Lung (tissue), 12 donors: ENCODE measurements around the gene IGSF11. TPM values are rescaled to one million over a fixed set of nuclear protein-coding genes. Genes with fewer than 3 reads are reported as not detected.

Source experiments
- ATAC-seq: fragments of 200-7000 bp; cut with Tn5 transposase; one replicate; pipeline ENCODE4 v1.9.1; 2020; ENCODE audit warnings: moderate number of reproducible peaks; ENCODE audit not compliant: insufficient read depth, low FRiP score
- DNase-seq, 3 donors: peaks; one replicate each; pipeline ENCODE4 v3.0.0-alpha.2; 2013 to 2017
- H3K27ac ChIP-seq, 2 donors: one replicate each; pipeline ENCODE4 v1.5.1; 2013; ENCODE audit warnings: mild to moderate bottlenecking in 2 of 2, moderate library complexity in 2 of 2, control low read depth in 1 of 2, inconsistent platforms in 1 of 2, low read depth in 1 of 2, low read length in 1 of 2
- H3K27me3 ChIP-seq, 3 donors: one replicate each; pipeline ENCODE4 v1.5.1; 2013; ENCODE audit warnings: low read length in 2 of 3; ENCODE audit not compliant: control insufficient read depth in 3 of 3, insufficient read depth in 3 of 3
- H3K36me3 ChIP-seq, 4 donors: one replicate each; pipeline ENCODE4 v1.5.1; 2013; ENCODE audit warnings: low read length in 4 of 4, mild to moderate bottlenecking in 1 of 4, moderate library complexity in 1 of 4; ENCODE audit not compliant: control insufficient read depth in 4 of 4, insufficient read depth in 4 of 4
- H3K4me1 ChIP-seq, 5 donors: one replicate each; pipeline ENCODE4 v1.5.1; 2013; ENCODE audit warnings: low read length in 5 of 5, mild to moderate bottlenecking in 2 of 5, moderate library complexity in 1 of 5; ENCODE audit not compliant: control insufficient read depth in 5 of 5, insufficient read depth in 5 of 5
- H3K4me3 ChIP-seq: one replicate; pipeline ENCODE4 v1.5.1; 2013; ENCODE audit warnings: mild to moderate bottlenecking, control low read depth, moderate library complexity
- H3K9ac ChIP-seq, 2 donors: one replicate each; pipeline ENCODE4 v1.5.1; 2013; ENCODE audit warnings: low read length in 2 of 2, control low read depth in 1 of 2; ENCODE audit not compliant: insufficient read depth in 1 of 2
- H3K9me3 ChIP-seq, 4 donors: one replicate each; pipeline ENCODE4 v1.5.1; 2013; ENCODE audit warnings: low read length in 3 of 4, mild to moderate bottlenecking in 1 of 4, moderate library complexity in 1 of 4; ENCODE audit not compliant: control insufficient read depth in 4 of 4, insufficient read depth in 3 of 4
- CTCF ChIP-seq: IDR thresholded peaks from 2 replicates; pipeline ENCODE4 v1.5.1; 2012; ENCODE audit warnings: mild to moderate bottlenecking; ENCODE audit errors: control extremely low read depth, extremely low read depth
- WGBS, 2 donors: extraction: QIAGEN DNeasy Blood & Tissue Kit; methylation state at CpG; one replicate each; pipeline ENCODE4 v1.1.7; 2013; 5-methylcytosine and 5-hydroxymethylcytosine counted together
- polyA plus RNA-seq, 2 donors: library from polyadenylated mRNA; stranded (reverse); fragments of 200-250 nt; gene quantifications; one replicate each; pipeline ENCODE4 v1.2.1, GENCODE V29; 2013
- total RNA-seq, 2 donors: library from RNA; depleted of rRNA in 1 of 2; stranded (reverse); fragments of >200 nt in 1 of 2; gene quantifications; one replicate each; pipeline ENCODE4 v1.2.1, GENCODE V29; 2014 to 2021
- donor health status: control.
- donor health status: control.
- donor health status: Bipolar disorder and iron deficiency.
- donor health status: healthy.
- donor health status: DM: yes; HTN: yes; CAD: no.

Gene IGSF11
- total and polyA plus RNA-seq, 4 donors, result 0.07 to 0.94 (median 0.45) TPM

GRCh38 chr3:118931996-118932395 is 102.7 kb downstream of the IGSF11 start:
- Histone ChIP-seq H3K4me1 (no peaks in the 10 kb centered on the region), H3K27ac (no peak overlapping the region), H3K9me3 (no peaks in the 10 kb centered on the region), H3K36me3 (peaks cover 0 to 2% (median 0%) of the 10 kb centered on the region in 4 donors), H3K27me3 (no peaks in the 10 kb centered on the region), H3K9ac (no peak overlapping the region), H3K4me3 (no peak overlapping the region)
- ATAC-seq, result no peak
- TF ChIP-seq CTCF, result no peak
- 96 to 97% methylated on average over 2 of the region's 2 CpGs for WGBS, 2 donors
- DNase-seq, result no peak

- 85 to 87% methylated on average over 6 of the region's 6 CpGs for WGBS, 2 donors
- no peak for TF ChIP-seq CTCF
Measured at GRCh38 chr3:118927449-118927848, 107.2 kb downstream of the IGSF11 start.

GRCh38 chr3:118912188-118912587 is 122.5 kb downstream of the IGSF11 start:
- Histone ChIP-seq H3K27ac (no peak overlapping the region), H3K4me1 (no peaks in the 10 kb centered on the region), H3K4me3 (no peak overlapping the region), H3K9me3 (no peaks in the 10 kb centered on the region), H3K27me3 (no peaks in the 10 kb centered on the region), H3K9ac (no peak overlapping the region), H3K36me3 (no peaks in the 10 kb centered on the region)
- no peak for TF ChIP-seq CTCF
- WGBS, 2 donors, result 57 to 58% methylated on average over 3 of the region's 3 CpGs
- no peak for DNase-seq
- ATAC-seq, result no peak

More at GRCh38 chr3:118927449-118927848, 107.2 kb downstream of the IGSF11 start:
- H3K27ac ChIP-seq, result no peak overlapping the region
- H3K4me1 ChIP-seq, result no peaks in the 10 kb centered on the region
- peaks cover 0 to 1% (median 0%) of the 10 kb centered on the region in 4 donors for H3K9me3 ChIP-seq
- ATAC-seq (no peak), DNase-seq (no peak)
- H3K4me3 ChIP-seq, result no peak overlapping the region
- no peak overlapping the region for H3K9ac ChIP-seq
- peaks cover 0 to 2% (median 0%) of the 10 kb centered on the region in 4 donors for H3K36me3 ChIP-seq
- H3K27me3 ChIP-seq, result no peaks in the 10 kb centered on the region

GRCh38 chr3:118910332-118910731 is 124.3 kb downstream of the IGSF11 start:
- no peak for TF ChIP-seq CTCF
- Histone ChIP-seq H3K9ac (no peak overlapping the region), H3K27me3 (no peaks in the 10 kb centered on the region), H3K4me1 (peaks cover 0 to 2% (median 0%) of the 10 kb centered on the region in 5 donors), H3K36me3 (no peaks in the 10 kb centered on the region), H3K27ac (no peak overlapping the region), H3K9me3 (no peaks in the 10 kb centered on the region), H3K4me3 (no peak overlapping the region)
- 73 to 76% methylated on average over 3 of the region's 3 CpGs for WGBS, 2 donors
- DNase-seq (no peak), ATAC-seq (no peak)
